GM21619 (cell line): Measurements from ENCODE around the gene PELI3.
"Not testable (repeated sequence)": the region's sequence is repeated elsewhere in the genome, so short reads cannot be mapped to it uniquely, and the experiment has no call there.

ENCODE experiments used
- ATAC-seq: cut with Tn5 transposase; IDR thresholded peaks from one replicate; pipeline ENCODE4 v1.9.1; 2021; ENCODE audit not compliant: unreplicated experiment

PELI3 gene

DNA sequence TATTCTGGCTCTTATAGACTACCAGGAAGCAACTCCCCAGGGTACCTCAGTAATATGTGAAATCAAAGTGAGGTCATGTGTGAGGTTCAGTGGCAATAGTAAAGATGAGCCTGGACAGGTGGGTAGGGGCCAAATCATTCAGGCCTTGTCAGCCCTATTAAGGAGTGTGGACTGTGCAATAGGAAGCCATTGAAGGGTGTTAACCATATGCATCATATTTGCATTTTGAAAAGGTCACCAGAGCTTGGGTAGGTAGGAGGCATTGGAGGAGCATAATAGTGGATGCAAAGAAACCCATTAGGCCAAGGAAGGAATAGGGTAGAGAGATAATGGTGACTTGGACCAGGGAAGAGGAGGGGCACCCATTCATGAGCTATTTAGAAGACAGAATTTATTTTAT, 19.7 kb upstream of the PELI3 start:
- ATAC-seq, result no peak

DNA sequence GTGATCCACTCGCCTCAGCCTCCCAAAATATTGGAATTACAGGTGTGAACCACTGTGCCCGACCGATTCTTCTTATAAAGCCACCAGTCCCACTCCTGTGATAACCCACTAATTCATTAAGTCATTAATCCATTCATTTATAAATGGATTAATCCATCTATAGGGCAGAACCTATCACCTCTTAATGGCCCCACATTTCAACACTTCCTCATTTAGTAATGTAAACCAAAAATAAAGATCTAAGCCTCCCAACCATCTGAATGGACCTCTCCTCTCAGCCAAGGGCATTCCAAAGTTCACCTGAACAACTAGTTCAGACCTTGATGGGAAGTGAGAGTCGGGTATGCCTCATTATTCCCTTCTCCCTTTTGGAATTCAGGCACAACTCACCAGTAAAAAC, 18.2 kb upstream of the PELI3 start:
- ATAC-seq, result no peak

DNA sequence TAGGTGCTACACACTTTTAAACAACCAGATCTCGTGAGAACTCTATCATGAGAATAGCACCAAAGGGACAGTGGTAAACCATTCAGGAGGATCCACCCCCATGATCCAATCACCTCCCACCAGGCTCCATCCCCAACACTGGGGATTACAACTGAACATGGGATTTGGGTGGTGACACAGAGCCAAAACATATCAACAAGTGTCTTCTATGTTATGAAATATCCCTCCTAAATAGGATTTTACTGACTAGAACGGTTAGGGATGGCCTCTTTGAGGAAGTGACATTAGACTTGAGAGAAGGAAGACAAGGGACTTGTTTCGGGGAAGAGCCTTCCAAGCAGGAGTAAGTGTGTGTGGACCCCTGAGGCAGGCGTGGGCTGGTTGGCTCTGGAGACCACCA, 16.1 kb upstream of the PELI3 start:
- ATAC-seq, result no peak

DNA sequence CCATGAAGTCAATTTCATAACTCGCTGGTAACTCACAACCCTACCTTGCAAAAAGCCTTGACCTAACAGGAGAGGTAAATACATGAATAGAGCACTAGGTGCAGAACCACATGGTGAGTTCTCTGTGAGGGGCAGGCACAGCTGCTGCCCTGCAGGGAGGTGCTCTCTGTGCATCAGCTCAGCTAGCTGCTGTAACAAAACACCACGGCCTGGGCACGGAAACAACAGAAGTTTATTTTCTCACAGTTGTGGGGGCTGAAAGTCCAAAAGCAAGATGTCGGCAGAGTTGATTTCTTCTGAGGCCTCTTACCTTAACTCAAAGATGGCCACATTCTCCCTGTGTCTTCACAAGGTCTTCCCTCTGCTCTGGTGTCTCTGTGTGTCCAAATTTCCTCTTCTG, 15.0 kb upstream of the PELI3 start:
- no peak for ATAC-seq

DNA sequence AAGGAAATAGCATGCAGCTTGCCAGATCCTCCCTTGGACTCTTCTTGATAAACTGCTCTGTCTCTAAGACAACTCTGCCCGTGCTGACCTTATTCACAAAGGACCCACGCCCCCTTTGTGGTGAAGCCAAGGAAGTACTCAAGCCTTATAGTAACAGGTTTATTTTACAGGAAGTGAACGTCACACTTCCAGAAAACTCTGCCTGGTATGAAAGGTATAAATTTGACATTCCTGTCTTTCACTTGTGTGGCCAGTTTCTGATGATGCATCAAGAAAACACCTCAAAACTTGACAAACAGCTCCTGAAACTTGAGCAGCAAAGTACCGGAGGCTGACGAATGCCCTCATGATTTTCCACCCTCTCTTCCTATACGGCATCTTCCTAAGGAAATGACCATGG, 12.5 kb upstream of the PELI3 start:
- no peak for ATAC-seq

DNA sequence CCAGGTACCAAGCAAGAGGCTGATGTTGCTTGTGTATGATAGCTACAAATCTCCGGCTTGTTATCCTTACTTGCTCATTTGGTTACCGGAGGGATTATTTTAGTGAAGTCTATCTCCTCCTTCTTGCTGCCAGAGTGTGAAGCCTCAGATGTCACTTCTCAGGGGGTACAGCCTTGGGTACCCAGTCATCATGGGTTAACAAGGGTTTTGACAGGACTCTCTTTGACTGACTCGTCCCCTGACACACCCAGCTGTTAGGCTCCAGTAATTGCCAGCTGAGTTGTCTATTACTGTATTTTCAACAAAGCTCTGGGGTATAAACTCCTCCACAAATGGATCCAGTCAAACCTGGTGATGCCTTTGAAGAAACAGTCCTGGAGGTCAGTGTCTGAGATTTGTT, 11.9 kb upstream of the PELI3 start:
- no peak for ATAC-seq

DNA sequence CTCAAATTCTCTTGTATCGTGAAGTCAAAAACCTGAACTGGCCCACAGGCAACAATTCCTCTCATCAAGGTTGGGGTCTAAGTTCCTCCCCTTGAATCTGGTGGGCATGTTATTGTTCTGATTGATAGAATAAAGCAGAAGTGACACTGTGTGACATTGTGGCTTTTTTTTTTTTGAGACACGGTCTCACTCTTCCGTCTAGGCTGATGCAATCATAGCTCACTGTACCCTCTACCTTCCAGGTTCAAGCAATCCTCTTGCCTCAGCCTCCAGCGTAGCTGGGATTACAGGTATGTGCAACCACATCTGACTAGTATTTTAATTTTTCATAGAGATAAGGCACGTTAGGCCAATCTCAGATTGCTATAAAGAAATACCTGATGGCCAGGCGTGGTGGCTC, 8.9 kb upstream of the PELI3 start:
- ATAC-seq, result no peak

DNA sequence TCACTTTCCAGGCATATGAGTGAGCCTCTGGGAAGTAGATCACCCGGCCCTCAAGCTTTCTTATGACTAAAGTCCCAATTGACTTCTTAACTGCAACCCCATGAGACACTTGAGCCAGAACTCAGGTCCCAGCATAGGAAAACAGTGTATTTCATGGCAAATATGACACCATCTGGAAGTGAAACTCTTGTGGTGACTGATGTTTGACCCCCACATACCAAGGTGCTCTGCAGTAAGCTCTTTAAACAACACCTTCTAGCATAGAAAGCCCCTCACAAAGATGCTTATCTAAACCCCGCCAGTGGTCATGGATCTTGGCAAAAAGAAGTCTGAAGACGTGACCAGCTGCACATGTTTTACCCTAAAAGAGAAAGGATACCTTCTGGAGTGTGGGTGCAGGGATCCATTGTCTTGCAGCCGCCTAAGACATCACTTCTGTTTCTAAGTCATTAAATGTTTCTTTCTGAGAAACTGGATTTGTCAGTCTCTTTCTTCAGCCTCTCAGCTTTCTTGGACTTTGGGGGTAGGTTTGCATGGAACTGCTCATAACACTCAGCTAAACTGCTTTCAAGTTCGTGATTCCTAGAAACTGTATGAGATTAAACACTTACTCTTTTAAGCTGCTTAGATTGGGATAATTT, 7.4 kb upstream of the PELI3 start:
- no peak for ATAC-seq

DNA sequence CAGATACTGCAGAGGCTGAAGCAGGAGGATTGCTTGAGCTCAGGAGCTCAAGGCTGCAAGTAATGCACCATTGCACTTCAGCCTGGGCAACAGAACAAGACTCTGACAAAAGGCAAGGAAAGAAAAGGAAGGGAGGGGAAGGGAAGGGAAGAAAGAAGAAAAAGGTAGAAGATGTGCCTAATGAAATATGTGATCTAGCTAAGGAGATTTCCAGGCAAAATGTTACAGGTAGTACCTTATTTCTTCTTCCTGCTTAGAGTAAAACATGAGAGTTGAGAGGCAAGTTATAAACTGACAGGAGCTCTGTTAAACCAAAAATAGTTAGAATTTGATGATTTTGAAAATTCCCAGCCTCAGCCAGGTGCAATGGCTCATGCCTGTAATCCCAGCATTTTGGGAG, 4.7 kb upstream of the PELI3 start:
- ATAC-seq, result no peak

DNA sequence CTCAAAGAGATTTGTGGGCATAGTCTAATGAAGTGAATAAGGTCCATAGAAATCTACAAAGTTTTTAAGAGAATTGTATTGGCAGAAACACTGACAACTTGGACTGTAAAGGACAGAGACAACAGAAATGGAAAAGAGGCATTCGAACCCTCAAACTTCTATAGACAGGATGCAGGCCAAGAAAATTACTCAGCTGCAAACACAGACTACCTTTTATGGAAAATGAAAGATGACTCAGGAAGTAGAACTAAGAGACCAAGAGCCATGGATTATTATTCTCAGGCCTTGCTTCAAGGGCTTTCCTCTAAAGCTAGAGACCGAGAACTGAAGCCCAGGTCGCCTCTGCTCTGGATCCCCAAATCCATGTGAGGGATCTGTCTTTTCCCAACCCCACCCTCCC, 3.8 kb upstream of the PELI3 start:
- ATAC-seq, result no peak

DNA sequence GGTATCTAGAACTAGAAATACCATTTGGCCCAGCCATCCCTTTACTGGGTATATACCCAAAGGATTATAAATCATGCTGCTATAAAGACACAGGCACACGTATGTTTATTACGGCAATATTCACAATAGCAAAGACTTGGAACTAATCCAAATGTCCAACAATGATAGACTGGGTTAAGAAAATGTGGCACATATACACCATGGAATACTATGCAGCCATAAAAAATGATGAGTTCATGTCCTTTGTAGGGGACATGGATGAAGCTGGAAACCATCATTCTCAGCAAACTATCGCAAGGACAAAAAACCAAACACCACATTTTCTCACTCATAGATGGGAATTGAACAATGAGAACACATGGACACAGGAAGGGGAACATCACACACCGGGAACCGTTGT, 2.6 kb upstream of the PELI3 start:
- not testable (repeated sequence) for ATAC-seq

DNA sequence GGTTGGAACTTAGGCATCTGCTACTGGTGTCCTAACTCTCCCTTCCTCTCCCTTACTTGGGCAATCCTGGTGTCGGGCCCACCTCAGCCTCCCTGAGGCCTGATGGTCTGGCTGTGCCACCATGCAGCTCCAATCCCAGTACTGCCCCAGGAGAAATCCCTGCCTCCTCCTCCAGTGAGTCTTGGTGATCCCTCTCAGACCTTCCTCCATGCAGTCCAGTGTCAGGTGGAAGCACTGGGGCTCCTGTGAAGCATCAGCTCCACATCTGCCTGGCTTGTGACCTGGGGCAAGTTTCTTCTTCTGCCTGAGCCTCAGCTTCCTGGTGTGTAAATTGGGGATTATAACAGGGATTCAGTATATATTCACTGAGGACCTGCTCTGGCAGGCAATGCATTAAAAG, 1.8 kb upstream of the PELI3 start:
- ATAC-seq, result no peak

DNA sequence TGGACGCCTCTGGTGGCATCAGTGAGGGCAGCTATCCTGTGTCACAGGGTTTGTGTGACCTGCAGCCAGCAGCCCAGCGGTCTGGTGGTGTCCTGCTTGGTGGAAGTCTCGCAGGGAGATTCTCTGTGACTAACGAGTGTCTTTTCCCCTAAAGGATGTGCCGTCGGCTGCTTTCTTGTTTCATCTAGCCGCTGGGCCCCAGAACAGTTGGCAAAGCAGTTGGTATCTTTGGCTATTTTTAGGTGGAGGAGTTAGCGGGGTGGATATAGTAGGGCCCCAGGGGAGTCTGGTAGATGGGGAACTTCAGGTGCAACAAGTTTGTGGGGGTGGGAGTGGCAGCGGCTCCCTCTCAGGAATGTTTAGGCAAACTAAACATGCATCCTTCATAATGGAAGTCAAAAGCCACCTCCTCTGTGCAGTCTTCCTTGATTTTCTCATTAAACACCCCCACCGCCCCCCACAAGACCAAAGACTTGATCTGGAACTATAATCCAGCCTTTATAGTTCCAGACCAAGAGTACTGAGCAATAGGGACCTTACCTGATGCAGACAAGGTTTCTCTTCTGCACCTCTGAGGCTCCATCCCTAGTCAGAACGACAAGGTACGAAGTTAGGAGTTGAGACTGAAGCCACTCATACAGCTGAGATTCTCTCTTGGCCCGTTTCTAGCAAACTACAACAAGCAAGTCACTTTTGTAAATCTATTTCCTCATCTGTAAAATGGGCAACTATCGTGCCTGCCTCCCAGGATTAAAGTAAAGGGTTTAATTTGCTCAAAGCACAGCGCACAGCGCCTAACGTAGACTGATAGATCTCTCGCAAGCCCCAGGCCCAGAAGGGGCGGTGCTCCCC, 1.1 kb upstream of the PELI3 start:
- no peak for ATAC-seq

DNA sequence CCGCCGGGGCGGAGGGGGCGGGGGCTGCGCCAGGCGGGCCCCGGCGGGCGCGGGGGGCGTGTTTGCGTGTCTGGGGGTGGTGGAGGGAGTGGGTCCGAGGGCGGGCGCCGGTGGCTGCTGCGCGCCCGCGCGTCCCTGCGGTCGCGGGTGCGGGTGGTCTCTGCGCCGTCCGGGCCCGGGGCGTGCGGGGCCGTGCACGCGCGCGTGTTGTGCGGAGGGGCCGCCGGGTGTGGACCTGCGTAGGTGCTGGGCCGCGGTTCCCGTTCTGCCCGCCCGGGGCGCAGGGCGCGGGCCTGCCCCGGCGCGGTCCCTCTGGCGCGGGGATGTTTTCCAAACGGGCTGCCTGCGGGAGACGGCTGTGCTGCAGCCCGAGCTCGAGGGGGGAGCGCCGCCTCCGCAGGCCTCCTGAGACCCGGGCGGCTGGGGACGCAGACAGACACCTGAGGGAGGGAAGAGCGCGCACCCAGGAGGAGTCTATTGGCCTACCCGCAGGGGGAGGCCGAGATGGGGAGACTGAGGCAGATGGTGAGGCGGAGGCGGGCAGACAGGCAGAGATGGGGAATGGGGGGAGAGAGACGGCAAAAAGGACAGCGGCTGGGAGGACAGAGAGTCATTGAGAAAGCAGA, 442 bp downstream of the PELI3 start:
- peak; percentile 36 for ATAC-seq

DNA sequence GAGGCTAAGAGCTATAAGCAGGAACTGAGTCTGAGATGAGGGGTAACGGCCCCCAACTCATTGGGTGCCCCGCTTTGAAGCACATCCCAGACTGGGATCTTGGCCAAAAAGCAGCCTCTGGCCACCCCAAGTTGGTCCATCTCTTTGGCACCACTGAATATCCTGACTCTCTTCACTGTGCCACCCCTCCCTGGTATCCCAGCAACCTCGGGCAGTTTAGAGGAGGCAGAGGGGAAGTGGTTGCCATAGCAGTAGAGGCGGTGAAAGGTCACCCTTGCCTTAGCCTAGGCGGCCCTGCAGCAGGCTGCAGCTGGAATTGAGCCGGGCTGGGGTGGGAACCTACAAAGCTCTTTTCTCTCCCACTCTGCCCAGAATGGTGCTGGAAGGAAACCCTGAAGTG, 1.1 kb downstream of the PELI3 start:
- no peak for ATAC-seq

DNA sequence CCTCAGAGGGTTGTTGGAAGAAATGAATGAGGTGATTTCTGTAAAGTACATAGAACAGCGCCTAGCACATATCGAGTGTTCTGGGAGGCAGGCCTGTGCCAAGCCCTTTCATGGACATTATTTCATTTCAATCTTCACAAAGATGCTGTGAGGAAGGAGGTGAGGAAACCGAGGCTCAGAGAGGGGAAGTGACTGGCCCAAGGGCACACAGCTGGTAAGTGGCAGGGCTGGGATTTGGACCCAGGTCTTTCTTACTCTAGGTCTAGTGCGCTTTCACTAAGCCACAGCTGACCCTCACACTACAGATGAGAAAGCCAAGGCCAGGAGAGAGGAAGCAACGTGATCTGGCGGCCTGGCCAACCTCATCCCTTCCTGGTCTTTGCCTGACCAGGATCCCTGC, 2.0 kb downstream of the PELI3 start:
- no peak for ATAC-seq

DNA sequence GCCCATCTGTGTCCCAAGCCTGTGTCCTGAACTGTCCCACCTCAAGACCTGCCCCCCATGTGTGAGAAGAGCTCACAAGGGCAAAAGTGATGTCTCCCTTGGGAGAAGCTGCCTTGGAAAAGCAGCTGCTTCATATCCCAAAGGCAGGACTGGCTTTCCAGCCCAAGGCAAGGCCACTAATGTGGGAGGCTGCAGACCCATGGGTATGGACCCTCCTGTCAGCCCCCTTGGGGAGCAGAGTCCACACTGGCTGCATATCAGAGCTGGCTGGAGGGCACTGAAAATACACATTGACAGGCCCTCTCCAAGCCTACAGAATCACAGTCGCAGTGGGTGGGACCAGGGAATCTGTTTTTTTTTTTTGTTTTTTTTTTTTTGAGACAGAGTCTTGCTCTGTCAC, 2.7 kb downstream of the PELI3 start:
- ATAC-seq, result no peak

DNA sequence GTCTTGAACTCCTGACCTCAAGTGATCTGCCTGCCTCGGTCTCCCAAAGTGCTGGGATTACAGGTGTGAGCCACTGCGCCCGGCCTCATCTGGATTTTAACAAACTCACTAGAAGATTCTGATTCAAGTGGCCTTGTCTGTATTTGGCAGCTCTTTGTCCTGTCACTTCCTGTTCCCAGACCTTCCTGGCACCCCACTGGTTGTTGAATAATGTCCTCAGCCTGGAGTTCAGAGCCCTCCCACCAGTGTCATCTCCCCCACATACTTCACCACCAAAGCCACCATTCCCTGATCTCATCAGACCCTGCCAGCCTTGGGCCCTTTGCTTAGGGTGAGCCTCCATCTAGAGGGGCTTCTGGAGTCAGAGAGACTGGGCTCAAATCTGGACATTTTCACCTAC, 3.3 kb downstream of the PELI3 start:
- no peak for ATAC-seq

DNA sequence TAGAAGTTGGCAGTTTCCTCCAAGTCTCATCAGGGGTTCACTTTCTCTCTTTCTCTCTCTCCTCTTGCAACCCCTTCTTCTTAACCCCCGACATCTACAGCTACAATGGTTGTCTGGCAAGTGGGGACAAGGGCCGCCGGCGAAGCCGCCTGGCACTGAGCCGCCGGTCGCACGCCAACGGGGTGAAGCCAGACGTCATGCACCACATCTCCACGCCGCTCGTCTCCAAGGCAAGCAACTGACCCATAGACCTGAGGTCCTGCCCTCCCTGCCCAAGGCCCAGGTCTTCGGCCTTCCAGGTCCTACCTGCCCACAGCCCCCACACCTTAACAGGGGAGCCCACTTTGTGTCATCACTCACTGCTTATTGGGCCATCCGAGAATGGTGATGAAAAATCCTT, 4.4 kb downstream of the PELI3 start:
- no peak for ATAC-seq

DNA sequence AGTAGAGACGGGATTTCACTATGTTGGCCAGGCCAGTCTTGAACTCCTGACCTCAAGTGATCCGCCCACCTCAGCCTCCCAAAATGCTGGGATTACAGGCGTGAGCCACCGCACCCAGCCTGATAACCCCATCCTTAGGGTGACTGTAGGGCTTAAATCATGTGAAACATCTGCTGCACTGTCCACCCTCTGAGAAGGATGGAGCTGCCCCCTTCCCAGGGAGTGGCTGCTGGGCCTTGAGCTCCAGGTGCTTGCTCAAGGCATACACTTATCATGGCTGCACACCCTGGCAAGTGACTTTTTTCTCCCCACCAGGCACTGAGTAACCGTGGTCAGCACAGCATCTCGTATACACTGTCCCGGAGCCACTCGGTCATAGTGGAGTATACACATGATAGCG, 5.3 kb downstream of the PELI3 start:
- no peak for ATAC-seq

DNA sequence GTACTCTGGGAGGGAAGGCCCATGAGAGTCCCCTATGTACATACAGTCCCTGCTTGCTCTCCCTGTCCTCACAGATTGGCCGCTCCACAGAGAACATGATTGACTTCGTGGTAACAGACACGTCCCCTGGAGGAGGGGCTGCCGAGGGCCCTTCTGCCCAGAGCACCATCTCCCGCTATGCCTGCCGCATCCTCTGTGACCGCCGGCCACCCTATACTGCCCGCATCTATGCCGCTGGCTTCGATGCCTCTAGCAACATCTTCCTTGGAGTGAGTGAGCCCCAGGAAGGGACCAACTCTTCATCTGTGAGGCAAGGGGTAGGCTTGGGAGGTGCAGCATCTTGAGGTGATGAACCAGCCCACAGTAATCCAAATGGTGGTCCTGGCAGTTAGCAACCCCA, 6.5 kb downstream of the PELI3 start:
- no peak for ATAC-seq
